HG03571 (cell line): ENCODE results near the gene CEP89.
"Not testable (repeated sequence)": the region's sequence is repeated elsewhere in the genome, so short reads cannot be mapped to it uniquely, and the experiment has no call there.

ENCODE experiments used
- ATAC-seq: cut with Tn5 transposase; IDR thresholded peaks from one replicate; pipeline ENCODE4 v1.9.1; 2021; ENCODE audit not compliant: unreplicated experiment

The CEP89 gene

DNA sequence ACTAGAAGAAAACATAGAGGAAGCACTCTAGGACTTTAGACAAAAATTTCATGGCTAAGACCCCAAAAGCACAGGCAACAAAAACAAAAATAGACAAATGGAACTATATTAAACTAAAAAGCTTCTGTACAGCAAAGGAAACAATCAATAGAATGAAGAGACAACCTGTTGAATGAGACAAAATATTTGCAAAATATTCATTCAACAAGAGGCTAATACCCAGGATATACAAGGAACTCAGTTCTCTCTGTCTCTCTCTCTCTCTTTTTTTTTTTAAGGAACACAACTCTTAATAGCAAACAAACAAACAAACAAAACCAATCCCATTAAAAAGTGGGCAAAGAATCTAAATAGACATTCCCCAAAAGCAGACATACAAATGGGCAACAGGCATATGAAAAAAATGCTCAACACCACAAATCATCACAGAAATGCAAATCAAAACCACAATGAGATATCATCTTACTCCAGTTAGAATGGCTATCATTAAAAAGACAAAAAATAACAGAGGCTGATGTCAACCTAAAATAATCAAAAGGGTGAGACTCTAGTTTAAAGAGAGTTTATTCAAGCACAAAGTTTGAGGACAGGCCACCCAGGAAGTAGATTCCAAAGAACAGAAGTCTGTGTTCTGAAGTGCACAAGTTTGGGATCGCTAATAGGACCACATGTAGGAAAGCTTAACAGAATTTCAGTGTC, 75.1 kb downstream of the CEP89 start:
- no peak for ATAC-seq

DNA sequence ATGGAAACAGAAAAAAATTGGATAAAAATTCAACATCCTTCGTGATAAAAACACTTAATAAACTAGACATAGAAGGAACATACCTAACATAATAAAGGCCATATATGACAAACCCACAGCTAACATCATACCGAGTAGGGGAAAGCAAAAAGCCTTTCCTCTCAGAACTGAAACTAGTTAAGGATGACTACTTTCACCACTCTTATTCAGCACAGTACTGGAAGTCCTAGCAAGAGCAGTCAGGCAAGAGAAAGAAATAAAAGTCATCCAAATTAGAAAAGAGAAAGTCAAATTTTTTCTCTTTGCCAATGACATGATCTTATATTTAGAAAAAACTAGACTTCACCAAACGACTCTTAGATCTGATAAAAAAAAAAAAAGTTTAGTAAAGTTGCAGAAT, 76.4 kb downstream of the CEP89 start:
- peak; percentile 85 for ATAC-seq

DNA sequence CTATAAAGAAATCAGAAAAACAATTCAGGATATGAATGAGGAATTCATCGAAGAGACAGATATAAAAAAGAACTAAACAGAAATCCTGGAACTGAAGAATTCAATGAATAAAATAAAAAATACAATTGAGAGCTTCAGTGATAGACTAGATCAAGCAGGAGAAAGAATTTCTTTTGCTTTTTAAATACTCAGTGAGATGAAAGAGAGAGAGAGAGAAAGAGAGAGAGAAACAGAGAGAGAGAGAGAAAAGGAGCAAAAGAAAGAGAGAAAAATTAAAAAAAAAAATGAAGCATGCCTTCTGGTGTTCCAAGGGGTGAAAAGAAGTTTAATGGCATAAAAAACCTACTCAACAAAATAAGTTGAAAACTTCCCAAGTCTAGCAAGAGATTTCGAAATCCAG, 80.1 kb downstream of the CEP89 start:
- ATAC-seq, result no peak

DNA sequence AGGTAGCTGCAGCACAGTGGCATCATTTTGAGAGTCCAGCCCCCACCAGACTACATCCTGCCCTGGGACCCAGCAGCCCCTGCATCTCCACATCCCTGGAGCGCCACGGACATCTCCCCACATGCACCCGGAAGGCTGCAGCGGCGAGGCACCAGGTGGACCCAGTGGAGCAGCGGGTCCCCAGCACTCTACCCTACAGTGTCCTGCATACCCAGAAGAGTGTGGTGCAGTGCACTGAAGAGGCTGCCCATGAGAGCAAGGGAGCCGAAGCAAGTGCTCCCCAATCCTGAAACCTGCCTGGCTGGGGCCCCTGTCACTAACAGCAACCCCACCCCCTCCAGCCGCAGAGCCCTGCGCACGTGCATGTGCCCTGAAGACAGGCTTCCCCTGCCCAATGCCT, 80.9 kb downstream of the CEP89 start:
- no peak for ATAC-seq

DNA sequence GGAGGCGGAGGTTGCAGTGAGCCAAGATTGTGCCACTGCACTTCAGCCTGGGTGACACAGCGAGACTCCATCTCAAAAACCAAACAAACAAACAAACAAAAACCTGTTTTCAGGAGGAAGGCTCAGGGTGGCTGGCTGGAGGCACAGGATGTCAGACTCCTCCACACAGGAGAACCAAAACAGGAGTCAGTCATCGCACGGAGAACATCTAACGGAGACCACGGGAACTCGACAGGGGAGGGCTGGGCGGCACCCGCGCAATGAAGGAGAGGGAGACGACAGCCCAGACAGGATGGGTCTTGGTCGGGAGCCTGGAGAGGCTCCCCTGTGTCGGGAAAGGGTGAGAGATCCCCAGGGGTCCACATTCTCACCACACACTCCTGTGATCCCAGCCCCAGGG, 81.4 kb downstream of the CEP89 start:
- ATAC-seq, result no peak

DNA sequence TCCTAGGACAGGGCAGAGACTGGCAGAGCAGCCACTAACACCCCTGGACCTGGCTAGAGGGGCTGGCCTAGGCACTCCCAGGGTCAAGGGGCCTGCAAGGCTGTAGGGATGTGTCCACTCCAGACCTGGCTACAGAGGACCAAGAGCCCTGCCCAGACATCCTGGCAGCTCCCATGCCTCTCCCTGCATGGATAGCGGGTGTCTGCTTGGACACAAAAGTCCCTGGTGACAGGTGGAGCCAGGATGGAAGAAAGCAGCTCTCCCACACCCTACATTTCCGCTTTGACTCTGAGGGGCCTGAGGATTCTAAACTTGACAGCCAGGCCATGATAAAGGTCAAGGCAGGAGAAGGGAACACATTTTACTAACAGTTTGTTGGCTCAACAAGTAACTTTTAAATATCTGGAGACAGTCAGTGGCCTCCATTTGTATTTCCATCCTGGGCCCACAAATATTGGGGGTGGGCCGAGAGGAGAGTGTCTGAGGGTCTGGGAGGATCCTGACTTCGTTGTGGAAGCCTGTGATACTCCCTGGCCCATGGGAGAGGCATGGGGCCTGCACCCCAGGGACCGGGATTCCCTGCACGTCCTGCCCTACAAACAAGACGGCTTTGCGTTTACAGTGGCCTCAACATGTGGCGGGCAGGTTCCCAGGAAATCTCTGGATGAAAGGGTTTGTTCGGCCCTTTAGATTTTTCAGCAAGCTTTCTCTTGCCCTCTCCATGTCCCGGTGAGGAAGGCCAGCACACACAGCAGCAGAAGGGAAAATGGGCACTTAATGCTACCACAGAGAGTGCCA, 82.4 kb downstream of the CEP89 start:
- no peak for ATAC-seq

DNA sequence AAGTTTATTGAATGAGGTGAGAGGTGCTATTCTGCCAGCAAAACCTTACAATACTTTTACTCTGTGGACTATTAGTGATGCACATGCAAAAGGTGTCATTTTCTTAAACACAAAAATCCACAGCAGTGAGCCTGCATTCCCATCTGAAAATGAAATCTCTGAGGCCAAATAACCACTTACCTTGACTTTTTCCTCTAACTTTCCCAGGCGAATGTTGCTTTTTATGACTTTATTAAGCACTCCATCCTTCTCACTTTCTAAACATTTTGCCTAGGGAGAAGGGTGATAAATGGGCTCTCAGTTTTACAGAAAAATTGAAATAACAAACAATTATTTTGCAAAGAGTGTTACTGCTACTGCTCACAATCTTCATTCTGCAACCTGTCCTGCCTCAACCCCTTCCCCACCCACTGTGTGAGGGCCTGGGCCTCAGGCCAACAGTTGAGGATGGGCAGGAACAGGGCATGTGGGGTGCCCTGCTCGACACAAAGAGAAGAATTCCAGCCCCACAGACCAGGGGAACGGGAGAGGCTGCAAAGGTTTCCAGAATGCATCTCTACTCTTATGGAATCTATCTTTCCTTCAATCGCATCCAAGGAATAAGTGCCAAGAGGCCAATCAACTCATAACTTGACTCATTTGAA, 84.1 kb downstream of the CEP89 start:
- ATAC-seq, result no peak

DNA sequence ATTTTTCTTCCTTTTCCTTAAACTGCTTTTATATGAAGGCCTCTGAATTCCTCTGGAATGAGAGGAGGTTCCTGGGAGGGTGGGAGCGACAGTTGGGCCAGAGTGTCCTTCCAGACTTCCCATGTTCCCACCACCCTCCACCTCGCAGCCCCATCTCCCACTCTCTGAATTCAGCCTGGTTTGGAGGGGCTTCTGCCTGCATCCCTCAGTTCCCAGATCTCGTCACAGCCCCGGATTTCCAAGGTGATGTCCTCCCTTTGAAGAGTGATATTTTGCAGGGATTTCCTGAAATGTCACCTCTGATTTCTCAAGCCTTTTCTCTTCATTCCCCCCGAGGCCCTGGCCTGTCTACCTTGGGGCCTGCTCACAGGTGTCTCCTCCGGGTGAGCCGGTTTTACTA, 85.5 kb downstream of the CEP89 start:
- ATAC-seq, result no peak

DNA sequence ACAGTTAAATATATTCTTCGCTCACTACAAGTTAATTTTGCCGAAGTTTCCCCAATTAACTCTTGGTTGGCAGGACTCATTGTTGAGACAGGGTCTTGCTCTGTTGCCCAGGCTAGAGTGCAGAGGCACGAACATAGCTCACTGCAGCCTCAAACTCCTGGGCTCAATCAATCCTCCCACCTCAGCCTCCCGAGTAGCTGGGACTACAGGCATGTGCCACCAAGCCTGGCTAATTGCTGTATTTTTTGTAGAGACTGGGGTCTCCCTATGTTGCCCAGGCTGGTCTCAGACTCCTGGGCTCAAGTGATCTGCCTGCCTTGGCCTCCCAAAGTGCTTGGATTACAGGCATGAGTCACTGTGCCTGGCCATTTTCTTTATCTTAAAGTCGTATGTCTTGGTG, 86.5 kb downstream of the CEP89 start:
- ATAC-seq, result not testable (repeated sequence)

DNA sequence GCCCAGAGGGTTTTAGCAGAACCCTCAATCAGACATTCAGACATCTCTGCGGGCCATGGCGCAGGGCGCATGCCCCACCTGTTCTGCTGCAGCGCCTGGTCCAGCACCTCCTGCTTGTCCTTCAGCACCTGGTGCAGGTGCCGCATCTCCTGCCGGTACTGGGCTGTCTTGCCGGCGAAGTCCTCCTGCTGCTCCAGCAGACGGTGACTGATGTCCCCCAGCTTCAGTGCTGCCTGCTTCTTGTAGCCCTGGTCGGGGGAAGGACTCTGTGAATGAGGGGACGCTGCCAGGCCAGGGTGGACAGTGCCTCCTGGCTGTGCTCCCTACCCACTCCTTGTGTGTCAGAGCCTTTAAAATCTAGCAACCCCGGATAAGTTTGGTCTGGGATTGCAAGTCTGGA, 90.0 kb downstream of the CEP89 start:
- ATAC-seq, result no peak

DNA sequence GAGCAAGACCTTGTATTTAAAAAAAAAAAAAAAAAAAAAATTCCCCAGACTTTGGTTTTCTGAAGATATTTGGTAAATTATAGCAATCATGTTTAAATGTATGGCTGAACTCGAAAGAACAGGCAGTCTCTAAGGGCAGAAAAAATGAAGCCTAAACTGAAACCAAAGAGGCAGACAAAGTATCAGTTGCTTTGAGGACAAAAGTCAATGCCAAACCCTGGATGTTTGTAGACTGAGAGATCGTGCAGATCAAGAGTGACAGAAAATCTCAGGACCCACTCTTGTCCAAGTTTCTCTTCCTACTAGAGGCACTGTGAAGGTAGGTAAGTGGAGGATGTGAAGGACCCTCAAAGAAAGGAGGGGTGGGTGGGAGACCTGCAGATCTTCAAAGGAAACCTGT, 91.1 kb downstream of the CEP89 start:
- no peak for ATAC-seq

DNA sequence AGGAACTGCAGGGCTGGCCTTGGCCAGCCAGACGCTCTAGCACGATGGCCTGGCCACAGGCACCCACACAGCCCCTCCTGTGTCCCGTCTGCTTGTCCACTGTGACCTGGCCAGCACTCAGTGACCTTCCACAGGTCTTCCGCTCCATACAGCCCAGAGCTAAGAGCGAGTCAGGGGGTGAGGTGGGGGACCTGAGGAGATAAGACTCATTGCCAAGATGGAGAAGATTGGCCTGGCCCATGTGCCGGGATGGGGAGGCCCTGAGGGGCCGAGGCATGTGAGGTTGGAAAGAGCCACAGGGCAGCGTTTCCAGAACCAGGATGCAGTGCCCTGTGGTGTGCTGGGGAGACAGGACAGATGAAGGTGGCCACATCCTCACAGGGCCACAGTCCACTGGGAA, 92.0 kb downstream of the CEP89 start:
- no peak for ATAC-seq

DNA sequence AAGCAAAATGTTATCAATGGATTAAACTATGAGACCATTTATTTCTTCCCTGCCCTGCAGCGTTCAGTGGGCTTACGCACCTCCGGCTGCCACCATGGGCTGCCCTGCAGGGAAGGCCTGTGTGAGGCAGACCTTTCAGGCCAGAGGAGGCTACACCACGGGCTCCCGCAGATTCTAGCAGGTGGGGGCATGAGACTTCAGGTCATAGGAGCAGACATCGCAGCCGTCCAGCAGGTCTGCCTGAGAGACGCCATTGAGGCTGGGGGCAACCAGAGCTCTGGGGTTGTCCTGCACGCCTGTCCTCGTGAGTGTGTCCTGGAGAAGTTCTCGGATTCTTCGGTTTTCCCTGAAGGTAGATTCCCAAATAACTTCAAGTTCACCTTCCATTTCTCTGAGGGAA, 92.8 kb downstream of the CEP89 start:
- no peak for ATAC-seq

DNA sequence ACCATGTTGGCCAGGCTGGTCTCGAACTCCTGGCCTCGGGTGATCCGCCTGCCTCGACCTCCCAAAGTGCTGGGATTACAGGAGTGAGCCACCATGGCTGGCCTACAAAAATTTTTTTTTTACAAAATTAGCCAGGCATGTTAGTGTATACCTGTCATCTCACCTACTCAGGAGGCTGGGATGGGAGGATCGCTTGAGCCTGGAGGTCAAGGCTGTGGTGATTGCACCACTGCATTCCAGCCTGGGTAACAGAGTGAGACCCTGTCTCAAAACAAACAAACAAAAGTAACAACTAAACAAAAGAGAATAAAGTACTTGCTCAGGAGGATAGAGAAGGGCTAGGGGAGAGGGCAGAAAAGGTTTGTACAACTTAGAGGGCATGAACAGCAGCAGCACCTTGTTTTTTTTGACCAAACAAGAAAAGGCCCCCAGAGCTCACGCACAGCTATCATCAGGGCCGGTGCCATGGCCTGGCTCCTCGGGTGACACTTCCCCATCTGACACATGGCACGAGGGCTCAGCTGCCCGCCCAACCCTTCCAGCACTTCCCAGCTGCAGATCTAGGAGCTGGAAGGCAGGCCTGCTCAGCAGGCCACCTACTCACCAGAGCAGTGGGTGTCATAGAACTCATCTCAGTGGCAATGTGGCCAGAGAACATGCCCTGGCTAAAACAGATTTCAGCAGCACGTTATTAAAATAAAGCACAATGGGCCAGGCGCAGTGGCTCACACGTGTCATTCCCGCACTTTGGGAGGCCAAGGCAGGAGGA, 93.6 kb downstream of the CEP89 start:
- ATAC-seq, result no peak

DNA sequence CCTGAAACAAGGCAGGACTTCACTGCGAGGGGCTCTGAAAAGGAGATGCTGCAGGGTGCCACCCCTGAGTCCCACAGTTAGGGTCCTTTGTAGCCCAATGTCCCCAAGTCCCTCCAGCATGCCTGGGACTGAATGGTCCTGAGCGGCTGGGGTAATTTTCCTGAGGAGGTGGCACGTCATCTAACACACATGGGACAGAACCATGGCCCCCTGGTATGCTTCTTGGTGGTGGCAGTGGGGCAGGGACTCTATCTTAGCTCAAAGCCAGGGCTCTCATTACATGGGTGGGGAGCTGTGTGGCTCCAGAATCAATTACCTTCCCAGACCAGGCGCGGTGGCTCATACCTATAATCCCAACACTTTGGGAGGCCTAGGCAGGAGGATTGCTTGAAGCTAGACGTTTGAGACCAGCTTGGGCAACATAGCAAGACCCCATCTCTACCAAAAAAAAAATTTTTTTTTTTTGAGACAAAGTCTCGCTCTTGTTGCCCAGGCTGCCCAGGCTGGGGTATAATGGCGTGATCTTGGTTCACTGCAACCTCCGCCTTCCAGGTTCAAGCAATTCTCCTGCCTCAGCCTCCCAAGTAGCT, 94.3 kb downstream of the CEP89 start:
- no peak for ATAC-seq

DNA sequence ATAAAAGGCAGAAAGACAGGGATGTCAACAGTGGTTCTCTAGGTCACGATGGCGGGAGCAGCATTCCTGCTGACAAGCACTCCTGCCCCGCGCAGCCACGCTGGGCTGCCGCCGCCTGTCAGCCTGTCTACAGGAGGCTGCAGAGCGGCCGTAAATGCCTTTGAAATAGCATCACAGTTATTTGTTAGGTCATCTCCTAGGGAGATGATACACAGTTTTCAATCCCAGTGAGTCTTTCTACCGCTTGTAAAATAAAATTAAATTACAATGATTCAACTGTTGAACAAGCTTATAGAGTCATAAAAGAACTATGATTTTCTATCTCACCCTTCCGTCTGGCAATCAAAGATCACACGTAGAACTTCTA, 94.9 kb downstream of the CEP89 start:
- no peak for ATAC-seq

DNA sequence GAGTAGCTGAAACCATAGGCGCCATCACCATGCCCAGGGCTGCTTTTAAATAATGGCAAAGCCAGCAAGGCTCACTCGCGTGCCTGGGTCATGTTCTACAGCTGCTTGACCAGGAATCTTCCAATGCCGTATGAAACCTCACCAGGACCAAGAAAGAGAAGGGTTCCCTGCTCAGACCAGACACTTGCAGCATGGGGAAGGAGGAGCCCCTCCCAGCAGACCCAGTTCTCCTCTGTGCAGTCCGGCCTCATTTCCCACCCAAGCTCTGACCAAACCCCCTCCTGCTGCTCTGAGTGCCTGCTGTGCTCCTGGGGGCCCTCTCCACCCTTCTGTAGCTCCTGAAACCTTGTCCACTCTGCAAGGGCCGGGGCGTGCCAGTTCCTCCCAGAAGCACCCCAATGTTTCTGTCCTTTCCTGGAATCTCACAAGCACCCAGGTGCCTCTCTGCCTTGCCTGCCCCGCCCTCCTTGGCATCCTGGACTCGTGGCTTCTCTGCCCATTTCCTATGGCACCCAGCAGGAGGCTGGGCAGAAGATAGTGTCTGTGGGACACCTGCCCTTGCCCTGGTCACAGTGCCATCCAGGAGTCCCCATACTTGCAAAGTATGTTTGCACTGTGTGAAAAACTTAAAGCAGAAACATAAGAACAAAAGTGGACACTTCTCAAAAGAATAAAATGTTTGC, 95.4 kb downstream of the CEP89 start:
- no peak for ATAC-seq

DNA sequence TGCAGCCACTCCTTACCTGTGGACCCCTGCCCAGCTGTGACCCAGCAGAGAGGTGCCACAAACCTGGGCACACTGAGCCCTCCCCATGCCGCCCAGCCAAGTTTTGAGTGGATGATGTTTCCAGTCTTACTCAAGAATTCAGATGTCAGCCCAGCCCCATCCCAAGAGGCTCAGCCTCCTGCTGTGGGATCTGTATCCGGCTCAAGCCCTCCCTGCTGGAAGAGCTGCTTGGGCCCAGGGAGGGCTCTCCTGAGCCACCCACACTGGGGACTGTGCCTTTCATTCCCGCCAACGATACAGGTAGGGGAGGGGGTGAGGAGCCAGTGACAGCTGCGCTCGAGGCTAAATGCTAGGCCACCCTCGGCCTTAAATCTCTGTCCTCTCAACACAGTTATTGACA, 96.3 kb downstream of the CEP89 start:
- ATAC-seq, result no peak

DNA sequence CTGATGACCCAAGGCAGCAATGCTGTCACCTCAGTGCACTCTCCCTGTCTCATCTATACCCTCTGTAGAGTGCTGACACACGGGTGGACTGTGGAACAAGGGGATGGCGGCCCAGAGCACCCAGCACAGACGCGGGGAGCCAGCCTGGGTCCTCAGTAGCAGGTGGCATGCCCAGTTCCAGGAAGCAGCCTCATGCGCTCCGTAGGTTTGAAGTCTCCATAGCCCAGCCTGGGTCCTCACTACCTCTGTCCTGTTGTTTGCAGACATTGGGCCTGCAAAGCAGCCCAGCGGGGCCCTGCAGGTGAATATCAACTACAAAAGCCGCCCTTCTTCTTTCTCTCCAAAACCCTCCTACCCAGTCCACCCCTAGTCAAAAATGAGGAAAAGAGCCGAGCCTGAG, 97.2 kb downstream of the CEP89 start:
- no peak for ATAC-seq

DNA sequence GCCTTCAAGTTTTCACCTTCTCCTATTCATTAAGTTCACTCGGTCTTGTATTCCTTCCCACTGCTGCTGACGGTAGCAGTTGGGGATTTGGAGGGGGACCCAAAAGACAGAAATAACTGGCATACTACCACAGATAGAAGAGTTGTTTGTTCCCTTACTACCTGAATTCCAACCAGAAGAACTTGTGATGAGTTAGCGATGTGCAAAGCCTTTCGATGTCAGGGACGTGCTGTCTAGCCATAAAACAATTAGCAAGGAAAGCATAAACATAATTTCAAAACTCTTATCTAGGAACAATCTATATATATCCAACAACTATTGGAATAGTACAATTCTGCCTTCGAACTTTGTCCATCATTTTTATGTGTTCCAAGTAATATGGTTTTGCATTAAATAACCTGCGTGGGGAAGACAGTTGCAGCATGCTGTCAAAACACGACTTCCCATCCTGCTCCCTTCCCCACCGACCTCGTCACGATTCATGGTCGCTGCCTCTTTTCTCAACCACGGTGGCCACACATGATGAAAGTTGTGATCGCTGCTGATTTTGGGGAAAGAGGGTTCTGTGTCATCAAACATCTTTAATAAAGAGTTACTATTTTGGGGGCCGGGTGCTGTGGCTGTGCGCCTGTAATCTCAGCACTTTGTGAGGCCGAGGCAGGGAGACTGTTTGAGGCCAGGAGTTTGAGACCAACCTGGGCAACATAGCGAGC, 98.4 kb downstream of the CEP89 start:
- no peak for ATAC-seq
